Cardiac fibroblast (primary cell): ENCODE measurements around the gene TLE2.
"Not testable (repeated sequence)": the region's sequence is repeated elsewhere in the genome, so short reads cannot be mapped to it uniquely, and the experiment has no call there.

ENCODE experiments used
- DNase-seq, 2 donors: peaks; one replicate each; pipeline versions ENCODE4 v3.0.0 to v3.0.0-alpha.2; 2010; ENCODE audit warnings: low read depth in 2 of 2
- H3K4me3 ChIP-seq, 2 donors: replicated peaks in 1 of 2; 1 replicate in 1 of 2; 2 replicates in 1 of 2; pipeline ENCODE4 v1.5.1; 2011; ENCODE audit warnings: low read depth in 2 of 2, low read length in 2 of 2, mild to moderate bottlenecking in 2 of 2, moderate library complexity in 1 of 2
- CTCF ChIP-seq: IDR thresholded peaks from one replicate; pipeline ENCODE4 v1.5.1; 2011; ENCODE audit warnings: low read depth, mild to moderate bottlenecking, low read length, inconsistent platforms

TLE2 gene

GRCh38 chr19:3001235-3001800 lies 27.8 kb downstream of the TLE2 start:
- no peak for TF ChIP-seq CTCF
- H3K4me3 ChIP-seq, result no peak overlapping the region
- no peak for DNase-seq

- no peak for DNase-seq
- TF ChIP-seq CTCF, result no peak
- no peak overlapping the region for H3K4me3 ChIP-seq
These were observed 30.4 kb downstream of the TLE2 start for GRCh38 chr19:2998642-2999041.

GRCh38 chr19:2997720-2998119 lies 31.4 kb downstream of the TLE2 start:
- H3K4me3 ChIP-seq, result no peak overlapping the region
- no peak for TF ChIP-seq CTCF
- no peak for DNase-seq

GRCh38 chr19:2994588-2995131 lies 34.4 kb downstream of the TLE2 start:
- no peak for TF ChIP-seq CTCF
- no peak overlapping the region for H3K4me3 ChIP-seq
- no peak for DNase-seq

- DNase-seq, result no peak
- no peak overlapping the region for H3K4me3 ChIP-seq
- TF ChIP-seq CTCF, result no peak
These were observed 35.5 kb downstream of the TLE2 start for GRCh38 chr19:2993579-2993978.

GRCh38 chr19:2992958-2993357 lies 36.1 kb downstream of the TLE2 start:
- no peak for TF ChIP-seq CTCF
- no peak overlapping the region for H3K4me3 ChIP-seq
- no peak for DNase-seq

GRCh38 chr19:2992333-2992732 lies 36.7 kb downstream of the TLE2 start:
- H3K4me3 ChIP-seq, DNase-seq: not testable (repeated sequence)
